Progenitor cell of endocrine pancreas (in vitro differentiated cells): ENCODE data around the gene ASCC1. TPM values are rescaled to one million over a fixed set of nuclear protein-coding genes. Genes with fewer than 3 reads are reported as not detected.
"Not testable (repeated sequence)": the region's sequence is repeated elsewhere in the genome, so short reads cannot be mapped to it uniquely, and the experiment has no call there.

ENCODE experiments used
- DNase-seq: peaks from one replicate; pipeline ENCODE4 v3.0.0; 2021; ENCODE audit warnings: low spot score; ENCODE audit not compliant: unreplicated experiment
- H3K27ac Mint-ChIP-seq: 2 replicates; pipeline ENCODE4 v1.8.0; 2021; ENCODE audit warnings: mild to moderate bottlenecking, moderate library complexity, mixed read lengths
- H3K27me3 Mint-ChIP-seq: 2 replicates; pipeline ENCODE4 v1.8.0; 2021; ENCODE audit warnings: mixed read lengths
- H3K36me3 Mint-ChIP-seq: 2 replicates; pipeline ENCODE4 v1.8.0; 2022; ENCODE audit warnings: mixed read lengths; ENCODE audit not compliant: insufficient read depth
- H3K4me1 Mint-ChIP-seq: 2 replicates; pipeline ENCODE4 v1.8.0; 2021; ENCODE audit warnings: low read depth, mixed read lengths
- H3K4me3 Mint-ChIP-seq: 2 replicates; pipeline ENCODE4 v1.8.0; 2021; ENCODE audit warnings: low read depth, mild to moderate bottlenecking, moderate library complexity, mixed read lengths
- H3K9me3 Mint-ChIP-seq: 2 replicates; pipeline ENCODE4 v1.8.0; 2021; ENCODE audit warnings: low read depth, mixed read lengths
- total RNA-seq: library from RNA; stranded (reverse); gene quantifications from 2 replicates; pipeline ENCODE4 v1.2.1, GENCODE V29; 2021
- TF ChIP-seq, protein P1 (sequence below): fragments of 200-600 bp; sonication (generic); IDR thresholded peaks from one replicate; pipeline ENCODE4 v1.5.0; 2021; ENCODE audit warnings: antibody characterized with exemption, mild to moderate bottlenecking; ENCODE audit not compliant: unreplicated experiment

The ASCC1 gene
- total RNA-seq, 1 donor from 2014 or later: 42.2 TPM

GRCh38 chr10:72114706-72115450 lies 101.2 kb downstream of the ASCC1 start:
- DNase-seq: no peak
- peaks cover 27% of the 10 kb centered on the region for H3K36me3 Mint-ChIP-seq
- H3K9me3 Mint-ChIP-seq: peaks cover 13% of the 10 kb centered on the region
- peak overlapping the region; percentile 64 for H3K27ac Mint-ChIP-seq
- TF ChIP-seq, protein P1, sequence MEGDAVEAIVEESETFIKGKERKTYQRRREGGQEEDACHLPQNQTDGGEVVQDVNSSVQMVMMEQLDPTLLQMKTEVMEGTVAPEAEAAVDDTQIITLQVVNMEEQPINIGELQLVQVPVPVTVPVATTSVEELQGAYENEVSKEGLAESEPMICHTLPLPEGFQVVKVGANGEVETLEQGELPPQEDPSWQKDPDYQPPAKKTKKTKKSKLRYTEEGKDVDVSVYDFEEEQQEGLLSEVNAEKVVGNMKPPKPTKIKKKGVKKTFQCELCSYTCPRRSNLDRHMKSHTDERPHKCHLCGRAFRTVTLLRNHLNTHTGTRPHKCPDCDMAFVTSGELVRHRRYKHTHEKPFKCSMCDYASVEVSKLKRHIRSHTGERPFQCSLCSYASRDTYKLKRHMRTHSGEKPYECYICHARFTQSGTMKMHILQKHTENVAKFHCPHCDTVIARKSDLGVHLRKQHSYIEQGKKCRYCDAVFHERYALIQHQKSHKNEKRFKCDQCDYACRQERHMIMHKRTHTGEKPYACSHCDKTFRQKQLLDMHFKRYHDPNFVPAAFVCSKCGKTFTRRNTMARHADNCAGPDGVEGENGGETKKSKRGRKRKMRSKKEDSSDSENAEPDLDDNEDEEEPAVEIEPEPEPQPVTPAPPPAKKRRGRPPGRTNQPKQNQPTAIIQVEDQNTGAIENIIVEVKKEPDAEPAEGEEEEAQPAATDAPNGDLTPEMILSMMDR: no peak
- no peak overlapping the region for H3K4me3 Mint-ChIP-seq
- no peaks in the 10 kb centered on the region for H3K27me3 Mint-ChIP-seq
- peaks cover 10% of the 10 kb centered on the region for H3K4me1 Mint-ChIP-seq

DNA sequence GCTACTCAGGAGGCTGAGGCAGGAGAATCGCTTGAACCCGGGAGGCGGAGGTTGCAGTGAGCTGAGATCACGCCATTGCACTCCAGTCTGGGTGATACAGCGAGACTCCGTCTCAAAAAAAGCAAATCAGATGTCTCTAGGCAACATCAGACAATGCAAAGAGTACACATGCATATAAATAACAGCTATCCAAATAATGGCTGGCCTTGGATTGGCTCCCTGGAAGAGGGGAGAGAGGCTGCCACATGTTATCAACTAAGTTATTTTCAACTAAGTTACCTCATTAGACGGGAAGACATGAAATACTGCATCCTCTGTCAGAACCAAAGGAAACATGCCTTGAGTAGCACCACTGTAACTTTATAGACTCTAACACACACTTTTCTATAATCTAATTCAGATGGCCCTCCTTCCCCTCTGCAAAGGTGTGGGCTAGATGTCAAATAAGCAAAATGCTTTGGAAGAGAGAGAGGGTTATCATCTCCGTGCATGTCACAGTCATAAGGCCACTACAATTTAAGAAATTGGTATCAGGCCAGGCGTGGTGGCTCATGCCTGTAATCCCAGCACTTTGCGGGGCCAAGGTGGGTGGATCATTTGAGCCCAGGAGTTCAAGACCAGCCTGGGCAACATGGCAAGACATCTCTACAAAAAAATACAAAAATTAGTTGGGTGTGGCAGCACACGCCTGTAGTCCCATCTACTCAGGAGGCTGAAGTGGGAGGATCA lies 105.2 kb downstream of the ASCC1 start:
- Mint-ChIP-seq H3K36me3 (peaks cover 12% of the 10 kb centered on the region), H3K4me3 (no peak overlapping the region), H3K27me3 (no peaks in the 10 kb centered on the region), H3K27ac (no peak overlapping the region), H3K4me1 (peaks cover 32% of the 10 kb centered on the region), H3K9me3 (peaks cover 3% of the 10 kb centered on the region)
- TF ChIP-seq, protein P1: no peak
- DNase-seq: no peak

DNA sequence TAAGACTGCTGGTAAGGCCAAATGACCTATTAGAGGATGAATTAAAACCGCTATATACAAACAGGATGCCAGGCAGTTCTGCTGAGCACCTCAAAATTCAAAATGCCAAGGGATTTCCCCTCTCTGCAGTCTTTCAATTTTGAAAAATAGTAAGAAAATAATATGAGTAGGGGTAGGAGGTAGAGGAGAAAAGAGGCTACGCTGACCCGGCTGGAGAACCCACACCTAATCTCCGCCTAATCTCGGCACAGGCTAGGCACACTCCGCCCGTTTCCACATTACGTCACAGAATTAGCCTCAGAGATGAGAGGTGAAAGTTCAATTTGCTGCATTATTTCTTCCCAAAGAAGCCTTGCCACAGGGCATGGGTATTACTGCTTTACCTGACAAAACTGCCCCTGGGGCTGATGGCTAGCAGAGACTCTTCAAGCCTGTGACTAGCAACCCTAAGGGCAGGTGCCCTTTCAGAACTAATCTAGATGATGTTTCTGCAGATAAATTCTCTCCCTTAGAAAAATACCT lies 106.4 kb downstream of the ASCC1 start:
- peaks cover 5% of the 10 kb centered on the region for H3K36me3 Mint-ChIP-seq
- H3K4me3 Mint-ChIP-seq: no peak overlapping the region
- no peak for DNase-seq
- TF ChIP-seq, protein P1: no peak
- no peaks in the 10 kb centered on the region for H3K27me3 Mint-ChIP-seq
- no peaks in the 10 kb centered on the region for H3K9me3 Mint-ChIP-seq
- H3K27ac Mint-ChIP-seq: peak overlapping the region; percentile 18
- H3K4me1 Mint-ChIP-seq: peaks cover 35% of the 10 kb centered on the region

DNA sequence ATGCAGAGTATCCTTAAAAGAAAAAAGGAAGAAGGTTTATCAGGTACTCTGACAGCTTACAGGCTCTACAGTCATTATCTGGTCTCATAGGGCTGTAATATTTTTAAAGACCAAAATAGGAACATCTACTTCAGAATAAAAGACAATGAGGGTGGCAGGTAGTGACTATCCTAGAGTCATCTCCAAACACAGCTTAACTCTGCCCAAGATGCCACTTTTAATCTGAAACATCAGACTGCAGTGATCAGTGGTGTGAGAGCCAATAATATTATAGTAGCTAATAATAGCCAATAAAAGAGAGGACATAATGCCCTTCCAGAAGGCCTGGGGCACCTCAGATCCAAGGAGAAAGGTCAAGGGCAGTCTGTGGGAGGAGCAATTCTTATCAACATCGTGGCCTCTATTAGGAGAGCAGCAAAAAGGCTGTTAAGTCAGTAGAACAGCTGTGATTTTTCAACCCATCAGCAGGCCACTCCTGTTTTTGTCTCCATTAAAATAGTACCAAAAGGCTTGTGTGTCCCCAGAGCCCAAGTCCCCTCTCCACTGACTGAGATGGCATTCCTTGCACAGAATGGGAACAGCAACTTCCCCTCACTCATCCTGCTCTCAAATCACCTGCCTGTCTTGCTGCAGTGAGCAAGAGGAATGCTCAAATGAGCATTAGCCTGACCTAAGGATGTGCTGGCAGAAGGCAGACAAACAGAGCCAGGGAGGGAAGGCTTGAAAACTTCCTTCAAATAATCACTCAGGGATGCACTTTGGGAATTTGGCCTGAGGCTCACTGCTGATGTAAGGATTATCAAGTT lies 107.0 kb downstream of the ASCC1 start:
- H3K4me1 Mint-ChIP-seq: peaks cover 39% of the 10 kb centered on the region
- H3K27me3 Mint-ChIP-seq: no peaks in the 10 kb centered on the region
- no peaks in the 10 kb centered on the region for H3K9me3 Mint-ChIP-seq

GRCh38 chr10:72108004-72108370 lies 108.1 kb downstream of the ASCC1 start:
- H3K27ac Mint-ChIP-seq, DNase-seq, H3K4me3 Mint-ChIP-seq, H3K36me3 Mint-ChIP-seq, H3K9me3 Mint-ChIP-seq, H3K27me3 Mint-ChIP-seq: not testable (repeated sequence)
- peaks cover 43% of the 10 kb centered on the region for H3K4me1 Mint-ChIP-seq

More for the DNA sequence above, 107.0 kb downstream of the ASCC1 start:
- H3K27ac Mint-ChIP-seq: peak overlapping the region; percentile 18
- no peak for DNase-seq
- no peak overlapping the region for H3K4me3 Mint-ChIP-seq
- H3K36me3 Mint-ChIP-seq: peaks cover 5% of the 10 kb centered on the region
- TF ChIP-seq, protein P1: no peak
